Dendritic cell treated with granulocyte-macrophage colony-stimulating factor and Interleukin-4, amounts not matched to agents 40 ng/mL and 50 ng/mL, for 4 days (primary cell): ENCODE data around the gene ZNF622.

Source experiments
- H3K27ac Mint-ChIP-seq: one replicate; pipeline ENCODE4 v1.8.0; 2022; ENCODE audit warnings: mild to moderate bottlenecking, mixed read lengths
- H3K27me3 Mint-ChIP-seq: one replicate; pipeline ENCODE4 v1.8.0; 2022; ENCODE audit warnings: mild to moderate bottlenecking, mixed read lengths
- H3K36me3 Mint-ChIP-seq: one replicate; pipeline ENCODE4 v1.8.0; 2022; ENCODE audit warnings: low read depth, mixed read lengths
- H3K4me1 Mint-ChIP-seq: one replicate; pipeline ENCODE4 v1.8.0; 2022; ENCODE audit warnings: low read depth, mixed read lengths
- H3K4me3 Mint-ChIP-seq: one replicate; pipeline ENCODE4 v1.8.0; 2022; ENCODE audit warnings: mild to moderate bottlenecking, moderate library complexity, mixed read lengths
- H3K9me3 Mint-ChIP-seq: one replicate; pipeline ENCODE4 v1.8.0; 2022; ENCODE audit warnings: mixed read lengths
- intact Hi-C: fragments of 100-400 bp; cut with micrococcal nuclease; formaldehyde crosslinking; loops from one replicate; pipeline ENCODE4 v1.15.0; 2022

Gene ZNF622

GRCh38 chr5:16465544-16466432 lies at the start of gene ZNF622:
TSS of gene ZNF622 (minus strand) at chr5:16465800. CDS start at chr5:16465665, 135 bp downstream.
- Mint-ChIP-seq H3K36me3 (peaks cover 50% of the 10 kb centered on the region), H3K9me3 (no peaks in the 10 kb centered on the region), H3K4me1 (peaks cover 76% of the 10 kb centered on the region), H3K4me3 (peak within 1 kb of the TSS; percentile 95), H3K27ac (peak within 1 kb of the TSS; percentile 99), H3K27me3 (no peaks in the 10 kb centered on the region)
- intact Hi-C loops = no loop called here

- no peaks in the 10 kb centered on the region for H3K36me3 Mint-ChIP-seq
- H3K4me1 Mint-ChIP-seq = peaks cover 8% of the 10 kb centered on the region
- H3K4me3 Mint-ChIP-seq = no peak overlapping the region
- H3K9me3 Mint-ChIP-seq = no peaks in the 10 kb centered on the region
- peaks cover 3% of the 10 kb centered on the region for H3K27me3 Mint-ChIP-seq
- H3K27ac Mint-ChIP-seq = no peak overlapping the region
- intact Hi-C loops = no loop called here
Measured at GRCh38 chr5:16510098-16510497, 44.5 kb upstream of the ZNF622 start.

- H3K4me1 Mint-ChIP-seq = peaks cover 8% of the 10 kb centered on the region
Measured at GRCh38 chr5:16508730-16509531, 43.3 kb upstream of the ZNF622 start.

GRCh38 chr5:16507716-16508115 lies 42.1 kb upstream of the ZNF622 start:
- intact Hi-C loops = no loop called here
- Mint-ChIP-seq H3K27me3 (peaks cover 3% of the 10 kb centered on the region), H3K27ac (no peak overlapping the region), H3K4me1 (peaks cover 8% of the 10 kb centered on the region), H3K4me3 (no peak overlapping the region), H3K9me3 (no peaks in the 10 kb centered on the region), H3K36me3 (no peaks in the 10 kb centered on the region)

More at GRCh38 chr5:16508730-16509531, 43.3 kb upstream of the ZNF622 start:
- no peaks in the 10 kb centered on the region for H3K36me3 Mint-ChIP-seq
- H3K27ac Mint-ChIP-seq = peak overlapping the region; percentile 55
- no peaks in the 10 kb centered on the region for H3K9me3 Mint-ChIP-seq
- H3K4me3 Mint-ChIP-seq = no peak overlapping the region
- peaks cover 3% of the 10 kb centered on the region for H3K27me3 Mint-ChIP-seq
- intact Hi-C loops = no loop called here

GRCh38 chr5:16505904-16506303 lies 40.3 kb upstream of the ZNF622 start:
- intact Hi-C loops = no loop called here
- Mint-ChIP-seq H3K4me1 (peaks cover 8% of the 10 kb centered on the region), H3K9me3 (no peaks in the 10 kb centered on the region), H3K36me3 (no peaks in the 10 kb centered on the region), H3K27me3 (peaks cover 3% of the 10 kb centered on the region), H3K27ac (no peak overlapping the region), H3K4me3 (no peak overlapping the region)

GRCh38 chr5:16505140-16505891 lies 39.7 kb upstream of the ZNF622 start:
- H3K4me1 Mint-ChIP-seq = peaks cover 8% of the 10 kb centered on the region

GRCh38 chr5:16504571-16504970 lies 39.0 kb upstream of the ZNF622 start:
- Mint-ChIP-seq H3K36me3 (no peaks in the 10 kb centered on the region), H3K4me1 (peaks cover 8% of the 10 kb centered on the region), H3K9me3 (no peaks in the 10 kb centered on the region), H3K27me3 (peaks cover 3% of the 10 kb centered on the region), H3K27ac (no peak overlapping the region), H3K4me3 (no peak overlapping the region)
- intact Hi-C loops = no loop called here

More at GRCh38 chr5:16505140-16505891, 39.7 kb upstream of the ZNF622 start:
- intact Hi-C loops = no loop called here
- H3K27ac Mint-ChIP-seq = no peak overlapping the region
- H3K4me3 Mint-ChIP-seq = no peak overlapping the region
- H3K27me3 Mint-ChIP-seq = peaks cover 3% of the 10 kb centered on the region
- no peaks in the 10 kb centered on the region for H3K36me3 Mint-ChIP-seq
- H3K9me3 Mint-ChIP-seq = no peaks in the 10 kb centered on the region

- Mint-ChIP-seq H3K9me3 (no peaks in the 10 kb centered on the region), H3K36me3 (no peaks in the 10 kb centered on the region), H3K4me3 (no peak overlapping the region), H3K27ac (no peak overlapping the region), H3K27me3 (no peaks in the 10 kb centered on the region), H3K4me1 (no peaks in the 10 kb centered on the region)
- intact Hi-C loops = no loop called here
Measured at GRCh38 chr5:16502866-16503265, 37.3 kb upstream of the ZNF622 start.

GRCh38 chr5:16500024-16500423 lies 34.4 kb upstream of the ZNF622 start:
- Mint-ChIP-seq H3K4me3 (no peak overlapping the region), H3K4me1 (no peaks in the 10 kb centered on the region), H3K36me3 (no peaks in the 10 kb centered on the region), H3K27ac (no peak overlapping the region), H3K9me3 (peaks cover under 1% of the 10 kb centered on the region), H3K27me3 (no peaks in the 10 kb centered on the region)
- intact Hi-C loops = no loop called here

GRCh38 chr5:16497546-16497945 lies 31.9 kb upstream of the ZNF622 start:
- Mint-ChIP-seq H3K4me3 (no peak overlapping the region), H3K36me3 (no peaks in the 10 kb centered on the region), H3K9me3 (peaks cover 10% of the 10 kb centered on the region), H3K27me3 (no peaks in the 10 kb centered on the region), H3K27ac (no peak overlapping the region), H3K4me1 (no peaks in the 10 kb centered on the region)
- intact Hi-C loops = loop anchor here (10.0 kb wide), 1 partner anchor 167 kb away; no protein-coding TSS in a partner anchor

GRCh38 chr5:16493261-16493660 lies 27.7 kb upstream of the ZNF622 start:
- no peaks in the 10 kb centered on the region for H3K4me1 Mint-ChIP-seq
- H3K27me3 Mint-ChIP-seq = no peaks in the 10 kb centered on the region

GRCh38 chr5:16492398-16493140 lies 27.0 kb upstream of the ZNF622 start:
- H3K27me3 Mint-ChIP-seq = no peaks in the 10 kb centered on the region
- H3K4me3 Mint-ChIP-seq = no peak overlapping the region
- H3K27ac Mint-ChIP-seq = no peak overlapping the region
- intact Hi-C loops = loop anchor here (5.0 to 10.0 kb wide), 2 partner anchors 172 to 710 kb away; no protein-coding TSS in a partner anchor
- no peaks in the 10 kb centered on the region for H3K4me1 Mint-ChIP-seq
- H3K9me3 Mint-ChIP-seq = peaks cover 10% of the 10 kb centered on the region
- no peaks in the 10 kb centered on the region for H3K36me3 Mint-ChIP-seq

More at GRCh38 chr5:16493261-16493660, 27.7 kb upstream of the ZNF622 start:
- Mint-ChIP-seq H3K36me3 (no peaks in the 10 kb centered on the region), H3K4me3 (no peak overlapping the region), H3K9me3 (peaks cover 10% of the 10 kb centered on the region), H3K27ac (no peak overlapping the region)
- intact Hi-C loops = loop anchor here (5.0 to 10.0 kb wide), 2 partner anchors 172 to 709 kb away; no protein-coding TSS in a partner anchor

- no peaks in the 10 kb centered on the region for H3K36me3 Mint-ChIP-seq
- H3K4me3 Mint-ChIP-seq = no peak overlapping the region
- intact Hi-C loops = loop anchor here (5.0 to 10.0 kb wide), 2 partner anchors 174 to 711 kb away; no protein-coding TSS in a partner anchor
- H3K27me3 Mint-ChIP-seq = no peaks in the 10 kb centered on the region
- no peaks in the 10 kb centered on the region for H3K4me1 Mint-ChIP-seq
- no peak overlapping the region for H3K27ac Mint-ChIP-seq
- H3K9me3 Mint-ChIP-seq = peaks cover 10% of the 10 kb centered on the region
Measured at GRCh38 chr5:16490911-16491310, 25.3 kb upstream of the ZNF622 start.
